ENCODE measurements around the gene KCNMB3. TPM values are rescaled to one million over a fixed set of nuclear protein-coding genes. Genes with fewer than 3 reads are reported as not detected.

The KCNMB3 gene, protein sequence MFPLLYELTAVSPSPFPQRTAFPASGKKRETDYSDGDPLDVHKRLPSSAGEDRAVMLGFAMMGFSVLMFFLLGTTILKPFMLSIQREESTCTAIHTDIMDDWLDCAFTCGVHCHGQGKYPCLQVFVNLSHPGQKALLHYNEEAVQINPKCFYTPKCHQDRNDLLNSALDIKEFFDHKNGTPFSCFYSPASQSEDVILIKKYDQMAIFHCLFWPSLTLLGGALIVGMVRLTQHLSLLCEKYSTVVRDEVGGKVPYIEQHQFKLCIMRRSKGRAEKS
- total RNA-seq (1 to 10 TPM; 1.6 to 2.0 TPM), polyA plus RNA-seq (ENCODE audit: insufficient read length in 6 of 6) (10 to 100 TPM in 3 of 6 donors, 1 to 10 TPM in 3; 8.5 to 12.2 (median 9.8) TPM)
- long read RNA-seq, donor 1, full-length matches to known transcripts: 12 of 12 reads
- long read RNA-seq, donor 1, partial matches to known transcripts: 0 of 12 reads
- long read RNA-seq, donor 1, other reads (novel, unspliced or antisense): 0 of 12 reads
- long read RNA-seq, donor 2, partial matches to known transcripts: 0 of 2 reads
- long read RNA-seq, donor 2, other reads (novel, unspliced or antisense): 0 of 2 reads
- long read RNA-seq, donor 3, full-length matches to known transcripts: 6 of 6 reads
- long read RNA-seq, donor 3, partial matches to known transcripts: 0 of 6 reads
- long read RNA-seq, donor 3, other reads (novel, unspliced or antisense): 0 of 6 reads
- long read RNA-seq, donor 4: 0 reads
- long read RNA-seq, donor 5, transcript KCNMB3-203 (3 exons, 1,608 nt): major isoform, 5 of 5 reads
- long read RNA-seq, donor 5, partial matches to known transcripts: 0 of 5 reads
- long read RNA-seq, donor 5, other reads (novel, unspliced or antisense): 0 of 5 reads
- long read RNA-seq, donor 6, partial matches to known transcripts: 0 of 1 reads
- long read RNA-seq, donor 6, other reads (novel, unspliced or antisense): 0 of 1 reads
- long read RNA-seq, donor 7, full-length matches to known transcripts: 2 of 2 reads
- long read RNA-seq, donor 7, partial matches to known transcripts: 0 of 2 reads
- long read RNA-seq, donor 7, other reads (novel, unspliced or antisense): 0 of 2 reads
- long read RNA-seq, donor 8, partial matches to known transcripts: 0 of 5 reads
- long read RNA-seq, donor 8, other reads (novel, unspliced or antisense): 0 of 5 reads
- long read RNA-seq, donor 9: 0 reads
- long read RNA-seq, donor 10: 0 reads
- long read RNA-seq, donor 11: 0 reads
- long read RNA-seq, donor 12, partial matches to known transcripts: 0 of 3 reads
- long read RNA-seq, donor 12, other reads (novel, unspliced or antisense): 0 of 3 reads

DNA sequence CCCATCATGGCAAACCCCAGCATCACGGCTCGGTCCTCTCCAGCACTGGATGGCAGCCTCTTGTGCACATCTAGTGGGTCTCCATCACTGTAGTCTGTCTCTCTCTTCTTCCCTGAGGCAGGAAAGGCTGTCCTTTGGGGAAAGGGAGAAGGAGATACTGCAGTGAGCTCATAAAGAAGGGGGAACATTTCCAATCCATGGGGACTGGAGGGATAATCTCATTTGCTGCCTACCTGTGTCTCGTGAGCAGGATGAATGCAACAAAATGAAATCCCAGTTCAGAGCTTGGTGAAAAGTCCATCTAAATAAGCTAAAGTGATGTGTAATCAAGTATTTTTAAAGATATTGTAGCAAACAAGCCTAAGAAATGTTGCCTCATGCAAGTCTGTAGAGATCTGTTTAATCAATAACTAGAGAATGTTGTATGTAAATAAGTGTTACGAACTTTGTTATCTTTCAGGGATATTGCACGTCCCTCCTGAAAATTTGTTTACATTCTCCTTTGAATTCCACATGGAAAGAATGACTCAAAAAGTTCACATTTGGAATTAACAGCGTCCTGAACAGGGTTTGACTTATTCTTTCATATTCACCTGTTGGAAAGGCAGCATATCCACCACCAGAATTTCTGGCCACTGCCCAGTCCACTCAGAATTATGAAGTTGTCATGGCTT, at the start of gene KCNMB3:
KCNMB3 (minus strand) TSS at position 312 of the 674 bp plus-strand sequence; CDS start at position 188, 124 bp downstream.
- H3K4me3 ChIP-seq: no peak within 1 kb of the TSS
- H3K9me3 ChIP-seq: no peaks in the 10 kb centered on the region
- H3K27me3 ChIP-seq: no peaks in the 10 kb centered on the region
- intact Hi-C loops (cut with DNase I): no loop called here
- peaks cover 0 to 9% of the 10 kb centered on the region in 2 donors for H3K36me3 ChIP-seq
- H3K4me1 ChIP-seq: no peaks in the 10 kb centered on the region
- no peak for ATAC-seq
- no peak for DNase-seq
- TF ChIP-seq, protein P1, sequence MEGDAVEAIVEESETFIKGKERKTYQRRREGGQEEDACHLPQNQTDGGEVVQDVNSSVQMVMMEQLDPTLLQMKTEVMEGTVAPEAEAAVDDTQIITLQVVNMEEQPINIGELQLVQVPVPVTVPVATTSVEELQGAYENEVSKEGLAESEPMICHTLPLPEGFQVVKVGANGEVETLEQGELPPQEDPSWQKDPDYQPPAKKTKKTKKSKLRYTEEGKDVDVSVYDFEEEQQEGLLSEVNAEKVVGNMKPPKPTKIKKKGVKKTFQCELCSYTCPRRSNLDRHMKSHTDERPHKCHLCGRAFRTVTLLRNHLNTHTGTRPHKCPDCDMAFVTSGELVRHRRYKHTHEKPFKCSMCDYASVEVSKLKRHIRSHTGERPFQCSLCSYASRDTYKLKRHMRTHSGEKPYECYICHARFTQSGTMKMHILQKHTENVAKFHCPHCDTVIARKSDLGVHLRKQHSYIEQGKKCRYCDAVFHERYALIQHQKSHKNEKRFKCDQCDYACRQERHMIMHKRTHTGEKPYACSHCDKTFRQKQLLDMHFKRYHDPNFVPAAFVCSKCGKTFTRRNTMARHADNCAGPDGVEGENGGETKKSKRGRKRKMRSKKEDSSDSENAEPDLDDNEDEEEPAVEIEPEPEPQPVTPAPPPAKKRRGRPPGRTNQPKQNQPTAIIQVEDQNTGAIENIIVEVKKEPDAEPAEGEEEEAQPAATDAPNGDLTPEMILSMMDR (IDR thresholded peaks at IDR 0.05): no peak
- no peak within 1 kb of the TSS for H3K27ac ChIP-seq

DNA sequence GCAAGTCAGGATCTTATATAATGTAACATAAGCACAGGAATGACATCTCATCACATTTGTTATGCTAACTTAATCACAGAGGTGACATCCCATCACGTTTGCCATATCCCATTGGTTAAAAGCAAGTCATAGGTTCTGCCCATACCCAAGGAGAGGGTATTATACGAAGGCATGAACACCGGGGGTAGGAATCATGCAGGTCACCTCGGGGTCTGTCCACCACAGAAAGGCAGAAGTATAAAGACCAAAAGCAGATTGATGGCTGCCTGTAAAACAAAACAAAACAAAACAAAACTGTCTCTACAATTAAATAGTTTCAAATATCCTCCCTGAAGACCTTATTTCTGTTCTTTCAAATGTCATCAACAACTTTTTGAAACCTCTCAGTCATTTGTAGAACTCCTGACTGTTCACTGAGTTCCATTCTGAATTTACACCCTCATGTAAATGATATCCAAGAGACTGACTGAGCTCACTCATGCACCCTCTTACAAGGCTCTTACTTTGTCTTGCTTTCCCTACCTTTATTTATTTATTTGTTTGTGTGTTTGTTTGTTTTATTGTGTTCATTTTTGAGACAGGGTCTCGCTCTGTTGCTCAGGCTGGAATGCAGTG, 49.2 kb upstream of the KCNMB3 start:
- DNase-seq (no peak), ATAC-seq (no peak)
- H3K36me3 ChIP-seq: no peaks in the 10 kb centered on the region
- H3K27ac ChIP-seq: no peak overlapping the region
- peaks cover 0 to 5% of the 10 kb centered on the region in 2 donors for H3K9me3 ChIP-seq
- H3K4me1 ChIP-seq: no peaks in the 10 kb centered on the region
- no peak overlapping the region for H3K4me3 ChIP-seq
- H3K27me3 ChIP-seq: no peaks in the 10 kb centered on the region
- intact Hi-C loops (cut with DNase I): no loop called here
- TF ChIP-seq, protein P1 (IDR thresholded peaks at IDR 0.05): no peak

DNA sequence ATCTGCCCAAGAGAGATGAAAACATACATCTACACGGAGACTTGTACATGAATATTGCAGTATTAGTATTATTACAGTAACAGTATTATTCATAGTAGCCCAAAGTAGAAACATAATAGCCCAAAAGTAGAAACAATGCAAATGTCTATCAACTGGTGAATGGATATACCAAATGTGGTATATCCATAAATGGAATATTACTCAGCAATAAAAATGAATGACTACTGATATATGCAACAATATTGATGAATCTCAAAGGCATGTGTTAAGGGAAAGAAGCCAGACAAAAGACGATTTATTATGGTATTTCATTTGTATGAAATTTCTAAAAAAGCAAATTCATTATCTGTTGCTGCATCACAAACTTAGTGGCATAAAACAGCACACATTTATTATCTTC, 48.4 kb upstream of the KCNMB3 start:
- no peaks in the 10 kb centered on the region for H3K36me3 ChIP-seq

More for the DNA sequence above, 48.4 kb upstream of the KCNMB3 start:
- Histone ChIP-seq H3K27ac (no peak overlapping the region), H3K27me3 (no peaks in the 10 kb centered on the region), H3K4me1 (no peaks in the 10 kb centered on the region), H3K4me3 (no peak overlapping the region), H3K9me3 (peaks cover 0 to 5% of the 10 kb centered on the region in 2 donors)
- TF ChIP-seq, protein P1 (IDR thresholded peaks at IDR 0.05): no peak
- intact Hi-C loops (cut with DNase I): no loop called here
- no peak for ATAC-seq
- DNase-seq: no peak

All from left lung (tissue), 14 donors.